GM19193 (cell line): ENCODE measurements around the gene TOPBP1.

Experiments
- POLR2A ChIP-seq: IDR thresholded peaks from 4 replicates; pipeline ENCODE4 v1.6.1; 2011; ENCODE audit not compliant: insufficient read depth, insufficient read length; ENCODE audit errors: extremely low read depth

Gene TOPBP1

GRCh38 chr3:133661454-133662277, at the start of gene TOPBP1:
TOPBP1 (minus strand) TSS chr3:133661941; CDS start chr3:133661127, 814 bp downstream.
- TF ChIP-seq POLR2A, result peak; percentile 88

- no peak for TF ChIP-seq POLR2A
Observed at GRCh38 chr3:133711013-133711412, 49.3 kb upstream of the TOPBP1 start.

GRCh38 chr3:133709139-133709750, 47.5 kb upstream of the TOPBP1 start:
- TF ChIP-seq POLR2A, result no peak

GRCh38 chr3:133706033-133706432, 44.3 kb upstream of the TOPBP1 start:
- no peak for TF ChIP-seq POLR2A

- no peak for TF ChIP-seq POLR2A
Observed at GRCh38 chr3:133703915-133704314, 42.2 kb upstream of the TOPBP1 start.

- TF ChIP-seq POLR2A, result no peak
Observed at GRCh38 chr3:133701435-133702358, 40.0 kb upstream of the TOPBP1 start.

GRCh38 chr3:133700351-133700750, 38.6 kb upstream of the TOPBP1 start:
- no peak for TF ChIP-seq POLR2A

- no peak for TF ChIP-seq POLR2A
Observed at GRCh38 chr3:133699903-133700302, 38.2 kb upstream of the TOPBP1 start.

GRCh38 chr3:133699467-133699866, 37.7 kb upstream of the TOPBP1 start:
- TF ChIP-seq POLR2A, result no peak

GRCh38 chr3:133697960-133698359, 36.2 kb upstream of the TOPBP1 start:
- TF ChIP-seq POLR2A, result no peak

- no peak for TF ChIP-seq POLR2A
Observed at GRCh38 chr3:133695560-133696171, 33.9 kb upstream of the TOPBP1 start.

- no peak for TF ChIP-seq POLR2A
Observed at GRCh38 chr3:133694288-133695268, 32.8 kb upstream of the TOPBP1 start.

GRCh38 chr3:133693821-133694220, 32.1 kb upstream of the TOPBP1 start:
- no peak for TF ChIP-seq POLR2A

GRCh38 chr3:133692759-133693158, 31.0 kb upstream of the TOPBP1 start:
- no peak for TF ChIP-seq POLR2A
